Liver (tissue), 9 donors: ENCODE measurements around the gene PATJ. TPM values are rescaled to one million over a fixed set of nuclear protein-coding genes. Genes with fewer than 3 reads are reported as not detected.

Source experiments
- DNase-seq: peaks from one replicate; pipeline ENCODE4 v3.0.0-alpha.2; 2017; ENCODE audit warnings: low spot score
- H3K27ac ChIP-seq, 2 donors: one replicate each; pipeline ENCODE4 v1.7.0; 2013; ENCODE audit warnings: inconsistent platforms in 2 of 2, low read length in 2 of 2, control low read depth in 1 of 2, low read depth in 1 of 2, mild to moderate bottlenecking in 1 of 2
- H3K27me3 ChIP-seq, 4 donors: one replicate each; pipeline versions ENCODE4 v1.6.1 to v1.7.0; 2013; ENCODE audit warnings: low read length in 3 of 4, inconsistent platforms in 1 of 4, mild to moderate bottlenecking in 1 of 4, moderate library complexity in 1 of 4; ENCODE audit not compliant: control insufficient read depth in 4 of 4, insufficient read depth in 4 of 4
- H3K36me3 ChIP-seq, 4 donors: one replicate each; pipeline versions ENCODE4 v1.6.1 to v1.7.0; 2013; ENCODE audit warnings: low read length in 3 of 4, mild to moderate bottlenecking in 3 of 4, low read depth in 1 of 4, moderate library complexity in 1 of 4; ENCODE audit not compliant: control insufficient read depth in 4 of 4, insufficient read depth in 3 of 4
- H3K4me1 ChIP-seq, 4 donors: one replicate each; pipeline versions ENCODE4 v1.6.1 to v1.7.0; 2013; ENCODE audit warnings: low read length in 3 of 4, mild to moderate bottlenecking in 3 of 4, moderate library complexity in 1 of 4; ENCODE audit not compliant: control insufficient read depth in 4 of 4, insufficient read depth in 4 of 4
- H3K4me3 ChIP-seq, 3 donors: one replicate each; pipeline versions ENCODE4 v1.6.1 to v1.7.0; 2013; ENCODE audit warnings: low read length in 3 of 3, control low read depth in 1 of 3, low read depth in 1 of 3, mild to moderate bottlenecking in 1 of 3
- H3K9ac ChIP-seq, 2 donors: one replicate each; pipeline ENCODE4 v1.7.0; 2013; ENCODE audit warnings: low read length in 2 of 2, mild to moderate bottlenecking in 2 of 2, moderate library complexity in 2 of 2, control low read depth in 1 of 2, low read depth in 1 of 2
- H3K9me3 ChIP-seq, 4 donors: one replicate each; pipeline versions ENCODE4 v1.6.1 to v1.7.0; 2013; ENCODE audit warnings: low read length in 3 of 4; ENCODE audit not compliant: control insufficient read depth in 4 of 4
- EGR1 ChIP-seq, 2 donors: IDR thresholded peaks; 2 replicates each; pipeline ENCODE4 v1.6.1; 2016 to 2018; ENCODE audit warnings: antibody characterized with exemption in 2 of 2, low read depth in 2 of 2
- FOXA1 ChIP-seq: IDR thresholded peaks from 2 replicates; pipeline ENCODE4 v1.6.1; 2016; ENCODE audit warnings: antibody characterized with exemption
- FOXA2 ChIP-seq: IDR thresholded peaks from 2 replicates; pipeline ENCODE4 v1.6.1; 2016; ENCODE audit warnings: antibody characterized with exemption
- GABPA ChIP-seq, 2 donors: IDR thresholded peaks in 1 of 2; conservative IDR thresholded peaks in 1 of 2; 2 replicates each; pipeline ENCODE4 v1.6.1; 2016; ENCODE audit warnings: antibody characterized with exemption in 2 of 2, mild to moderate bottlenecking in 1 of 2, moderate library complexity in 1 of 2
- HNF4A ChIP-seq, 2 donors: conservative IDR thresholded peaks; 2 replicates each; pipeline ENCODE4 v1.6.1; 2016; ENCODE audit warnings: antibody characterized with exemption in 2 of 2, mild to moderate bottlenecking in 2 of 2
- HNF4G ChIP-seq: IDR thresholded peaks from 2 replicates; pipeline ENCODE4 v1.6.1; 2016; ENCODE audit warnings: antibody characterized with exemption
- JUND ChIP-seq, 2 donors: IDR thresholded peaks; 2 replicates each; pipeline ENCODE4 v1.6.1; 2016; ENCODE audit warnings: antibody characterized with exemption in 2 of 2
- NR2F2 ChIP-seq: IDR thresholded peaks from 2 replicates; pipeline ENCODE4 v1.6.1; 2016; ENCODE audit warnings: antibody characterized with exemption
- RXRA ChIP-seq, 2 donors: IDR thresholded peaks; 2 replicates each; pipeline ENCODE4 v1.6.1; 2017 to 2018; ENCODE audit warnings: antibody characterized with exemption in 2 of 2, mild to moderate bottlenecking in 1 of 2
- SP1 ChIP-seq: IDR thresholded peaks from 2 replicates; pipeline ENCODE4 v1.6.1; 2018; ENCODE audit warnings: antibody characterized with exemption, mild to moderate bottlenecking
- TAF1 ChIP-seq: conservative IDR thresholded peaks from 2 replicates; pipeline ENCODE4 v1.6.1; 2016; ENCODE audit warnings: antibody characterized with exemption, mild to moderate bottlenecking
- YY1 ChIP-seq: IDR thresholded peaks from 2 replicates; pipeline ENCODE4 v1.6.1; 2016; ENCODE audit warnings: antibody characterized with exemption, mild to moderate bottlenecking
- WGBS: extraction: QIAGEN DNeasy Blood & Tissue Kit; methylation state at CpG from one replicate; pipeline ENCODE4 v1.1.7; 2013; 5-methylcytosine and 5-hydroxymethylcytosine counted together
- polyA plus RNA-seq, 2 donors: library from polyadenylated mRNA; stranded (reverse) in 1 of 2; unstranded in 1 of 2; fragments of 200-250 nt in 1 of 2; fragments of >200 nt in 1 of 2; fragmentation: Nextera tagmentation in 1 of 2; extraction: Ambion mirVana in 1 of 2; gene quantifications; one replicate each; pipeline versions ENCODE4 v1.2.1 to v1.2.3, GENCODE V29; 2013 to 2015
- total RNA-seq, 2 donors: library from RNA; depleted of rRNA; stranded (reverse); fragments of >200 nt; gene quantifications; one replicate each; pipeline ENCODE4 v1.2.3, GENCODE V29; 2014
- TF ChIP-seq, protein P1 (sequence below): IDR thresholded peaks from 2 replicates; pipeline ENCODE4 v1.6.1; 2016; ENCODE audit warnings: antibody characterized with exemption
- TF ChIP-seq, protein P2 (sequence below): IDR thresholded peaks from 2 replicates; pipeline ENCODE4 v1.6.1; 2016; ENCODE audit warnings: antibody characterized with exemption
- TF ChIP-seq, protein P3 (sequence below): IDR thresholded peaks from 2 replicates; pipeline ENCODE4 v1.6.1; 2016; ENCODE audit warnings: antibody characterized with exemption, mild to moderate bottlenecking
- TF ChIP-seq, protein P4 (sequence below): IDR thresholded peaks from 2 replicates; pipeline ENCODE4 v1.6.1; 2016; ENCODE audit warnings: antibody characterized with exemption
- TF ChIP-seq, protein P5 (sequence below): fragments of 150-350 bp; IDR thresholded peaks from 2 replicates; pipeline ENCODE4 v1.5.1; 2017; ENCODE audit warnings: improper control_type of control experiment, low read depth, low read length; ENCODE audit not compliant: missing input control
- donor health status: healthy.
- donor health status: healthy.
- donor health status: healthy.
- donor health status: healthy.
- donor health status: healthy.

Gene PATJ
- total and polyA plus RNA-seq, 4 donors = 5.7 to 29.8 (median 9.0) TPM

DNA sequence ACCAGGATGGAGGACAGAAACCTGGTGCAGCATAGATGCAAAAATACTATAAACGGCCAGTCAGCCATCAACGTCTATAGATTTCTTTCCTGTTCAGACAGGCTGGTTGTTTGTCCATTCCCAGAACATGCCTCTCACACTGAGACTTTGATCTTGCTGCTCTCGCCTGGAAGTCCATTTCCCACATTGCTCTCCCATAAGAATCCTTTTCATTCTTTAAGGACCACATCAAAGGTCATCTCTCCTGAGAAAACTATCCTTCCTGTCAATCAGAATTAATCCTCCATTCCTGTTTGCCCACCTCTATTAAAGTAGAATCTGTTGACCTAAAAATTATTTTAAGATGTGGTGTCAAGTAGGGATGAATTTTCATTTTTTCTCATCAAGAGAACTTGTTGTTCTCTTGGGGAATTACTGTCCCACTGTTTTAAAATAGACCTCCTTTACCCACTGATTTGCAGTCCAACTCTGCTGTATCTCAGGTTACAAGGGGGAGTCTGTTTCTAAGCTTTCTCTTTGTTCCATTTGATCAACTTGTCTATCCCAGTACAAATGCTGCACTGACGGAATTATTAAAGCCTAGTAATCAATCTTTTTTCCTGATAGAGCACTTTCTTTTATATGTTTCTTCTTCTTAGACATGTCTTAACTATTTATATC, 172.7 kb downstream of the PATJ start:
- no peaks in the 10 kb centered on the region for H3K27me3 ChIP-seq
- WGBS = 70% methylated on average over 4 of the region's 4 CpGs
- no peaks in the 10 kb centered on the region for H3K4me1 ChIP-seq
- no peak overlapping the region for H3K9ac ChIP-seq
- no peaks in the 10 kb centered on the region for H3K9me3 ChIP-seq
- no peak overlapping the region for H3K4me3 ChIP-seq
- TF ChIP-seq, protein P1, sequence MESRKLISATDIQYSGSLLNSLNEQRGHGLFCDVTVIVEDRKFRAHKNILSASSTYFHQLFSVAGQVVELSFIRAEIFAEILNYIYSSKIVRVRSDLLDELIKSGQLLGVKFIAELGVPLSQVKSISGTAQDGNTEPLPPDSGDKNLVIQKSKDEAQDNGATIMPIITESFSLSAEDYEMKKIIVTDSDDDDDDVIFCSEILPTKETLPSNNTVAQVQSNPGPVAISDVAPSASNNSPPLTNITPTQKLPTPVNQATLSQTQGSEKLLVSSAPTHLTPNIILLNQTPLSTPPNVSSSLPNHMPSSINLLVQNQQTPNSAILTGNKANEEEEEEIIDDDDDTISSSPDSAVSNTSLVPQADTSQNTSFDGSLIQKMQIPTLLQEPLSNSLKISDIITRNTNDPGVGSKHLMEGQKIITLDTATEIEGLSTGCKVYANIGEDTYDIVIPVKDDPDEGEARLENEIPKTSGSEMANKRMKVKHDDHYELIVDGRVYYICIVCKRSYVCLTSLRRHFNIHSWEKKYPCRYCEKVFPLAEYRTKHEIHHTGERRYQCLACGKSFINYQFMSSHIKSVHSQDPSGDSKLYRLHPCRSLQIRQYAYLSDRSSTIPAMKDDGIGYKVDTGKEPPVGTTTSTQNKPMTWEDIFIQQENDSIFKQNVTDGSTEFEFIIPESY = no peak
- TF ChIP-seq TAF1 (no peak), HNF4G (no peak), JUND (IDR thresholded peaks at IDR 0.05) (no peak), HNF4A (conservative IDR thresholded peaks at IDR 0.05) (no peak), YY1 (no peak), RXRA (IDR thresholded peaks at IDR 0.05) (no peak), NR2F2 (no peak), GABPA (IDR thresholded peaks at IDR 0.05 in 1 of 2, conservative IDR thresholded peaks at IDR 0.05 in 1 of 2) (no peak), FOXA1 (no peak), FOXA2 (no peak), SP1 (no peak), EGR1 (IDR thresholded peaks at IDR 0.05; ENCODE audit: low read depth in 2 of 2) (no peak)
- TF ChIP-seq, protein P2, sequence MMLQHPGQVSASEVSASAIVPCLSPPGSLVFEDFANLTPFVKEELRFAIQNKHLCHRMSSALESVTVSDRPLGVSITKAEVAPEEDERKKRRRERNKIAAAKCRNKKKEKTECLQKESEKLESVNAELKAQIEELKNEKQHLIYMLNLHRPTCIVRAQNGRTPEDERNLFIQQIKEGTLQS = no peak
- TF ChIP-seq, protein P3, sequence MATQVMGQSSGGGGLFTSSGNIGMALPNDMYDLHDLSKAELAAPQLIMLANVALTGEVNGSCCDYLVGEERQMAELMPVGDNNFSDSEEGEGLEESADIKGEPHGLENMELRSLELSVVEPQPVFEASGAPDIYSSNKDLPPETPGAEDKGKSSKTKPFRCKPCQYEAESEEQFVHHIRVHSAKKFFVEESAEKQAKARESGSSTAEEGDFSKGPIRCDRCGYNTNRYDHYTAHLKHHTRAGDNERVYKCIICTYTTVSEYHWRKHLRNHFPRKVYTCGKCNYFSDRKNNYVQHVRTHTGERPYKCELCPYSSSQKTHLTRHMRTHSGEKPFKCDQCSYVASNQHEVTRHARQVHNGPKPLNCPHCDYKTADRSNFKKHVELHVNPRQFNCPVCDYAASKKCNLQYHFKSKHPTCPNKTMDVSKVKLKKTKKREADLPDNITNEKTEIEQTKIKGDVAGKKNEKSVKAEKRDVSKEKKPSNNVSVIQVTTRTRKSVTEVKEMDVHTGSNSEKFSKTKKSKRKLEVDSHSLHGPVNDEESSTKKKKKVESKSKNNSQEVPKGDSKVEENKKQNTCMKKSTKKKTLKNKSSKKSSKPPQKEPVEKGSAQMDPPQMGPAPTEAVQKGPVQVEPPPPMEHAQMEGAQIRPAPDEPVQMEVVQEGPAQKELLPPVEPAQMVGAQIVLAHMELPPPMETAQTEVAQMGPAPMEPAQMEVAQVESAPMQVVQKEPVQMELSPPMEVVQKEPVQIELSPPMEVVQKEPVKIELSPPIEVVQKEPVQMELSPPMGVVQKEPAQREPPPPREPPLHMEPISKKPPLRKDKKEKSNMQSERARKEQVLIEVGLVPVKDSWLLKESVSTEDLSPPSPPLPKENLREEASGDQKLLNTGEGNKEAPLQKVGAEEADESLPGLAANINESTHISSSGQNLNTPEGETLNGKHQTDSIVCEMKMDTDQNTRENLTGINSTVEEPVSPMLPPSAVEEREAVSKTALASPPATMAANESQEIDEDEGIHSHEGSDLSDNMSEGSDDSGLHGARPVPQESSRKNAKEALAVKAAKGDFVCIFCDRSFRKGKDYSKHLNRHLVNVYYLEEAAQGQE = no peak
- TF ChIP-seq, protein P4, sequence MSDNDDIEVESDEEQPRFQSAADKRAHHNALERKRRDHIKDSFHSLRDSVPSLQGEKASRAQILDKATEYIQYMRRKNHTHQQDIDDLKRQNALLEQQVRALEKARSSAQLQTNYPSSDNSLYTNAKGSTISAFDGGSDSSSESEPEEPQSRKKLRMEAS = no peak
- TF ChIP-seq, protein P5, sequence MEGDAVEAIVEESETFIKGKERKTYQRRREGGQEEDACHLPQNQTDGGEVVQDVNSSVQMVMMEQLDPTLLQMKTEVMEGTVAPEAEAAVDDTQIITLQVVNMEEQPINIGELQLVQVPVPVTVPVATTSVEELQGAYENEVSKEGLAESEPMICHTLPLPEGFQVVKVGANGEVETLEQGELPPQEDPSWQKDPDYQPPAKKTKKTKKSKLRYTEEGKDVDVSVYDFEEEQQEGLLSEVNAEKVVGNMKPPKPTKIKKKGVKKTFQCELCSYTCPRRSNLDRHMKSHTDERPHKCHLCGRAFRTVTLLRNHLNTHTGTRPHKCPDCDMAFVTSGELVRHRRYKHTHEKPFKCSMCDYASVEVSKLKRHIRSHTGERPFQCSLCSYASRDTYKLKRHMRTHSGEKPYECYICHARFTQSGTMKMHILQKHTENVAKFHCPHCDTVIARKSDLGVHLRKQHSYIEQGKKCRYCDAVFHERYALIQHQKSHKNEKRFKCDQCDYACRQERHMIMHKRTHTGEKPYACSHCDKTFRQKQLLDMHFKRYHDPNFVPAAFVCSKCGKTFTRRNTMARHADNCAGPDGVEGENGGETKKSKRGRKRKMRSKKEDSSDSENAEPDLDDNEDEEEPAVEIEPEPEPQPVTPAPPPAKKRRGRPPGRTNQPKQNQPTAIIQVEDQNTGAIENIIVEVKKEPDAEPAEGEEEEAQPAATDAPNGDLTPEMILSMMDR = no peak
- peaks cover 1 to 3% (median 2%) of the 10 kb centered on the region in 4 donors for H3K36me3 ChIP-seq
- H3K27ac ChIP-seq = no peak overlapping the region
- DNase-seq = no peak
